RWPE2 (cell line): ENCODE results near the gene CABP5.

Source experiments
- ATAC-seq: fragments of 200-7000 bp; cut with Tn5 transposase; 3 replicates; pipeline ENCODE4 v1.9.1; 2021; ENCODE audit warnings: low read depth
- DNase-seq: peaks from one replicate; pipeline ENCODE4 v3.0.0-alpha.2; 2020; ENCODE audit warnings: low spot score
- H3K27ac ChIP-seq: fragments of 450-650 bp; 2 replicates; pipeline ENCODE4 v1.5.1; 2017; ENCODE audit warnings: mild to moderate bottlenecking; ENCODE audit not compliant: poor library complexity, severe bottlenecking
- H3K27me3 ChIP-seq: fragments of 250-450 bp; sonication (Bioruptor Pico); 2 replicates; pipeline ENCODE4 v1.5.1; 2021; ENCODE audit warnings: mild to moderate bottlenecking, moderate library complexity; ENCODE audit not compliant: insufficient read depth, poor library complexity, severe bottlenecking
- H3K36me3 ChIP-seq: fragments of 250-450 bp; sonication (Bioruptor Pico); 2 replicates; pipeline ENCODE4 v1.5.1; 2020; ENCODE audit warnings: low read depth, mild to moderate bottlenecking, moderate library complexity
- H3K4me1 ChIP-seq: fragments of 250-450 bp; sonication (Bioruptor Pico); 2 replicates; pipeline ENCODE4 v1.5.1; 2021; ENCODE audit warnings: mild to moderate bottlenecking, moderate library complexity; ENCODE audit not compliant: insufficient read depth, poor library complexity, severe bottlenecking
- H3K4me3 ChIP-seq: fragments of 250-450 bp; sonication (Bioruptor Pico); 2 replicates; pipeline ENCODE4 v1.5.1; 2021; ENCODE audit warnings: mild to moderate bottlenecking, moderate library complexity; ENCODE audit not compliant: severe bottlenecking
- H3K9me3 ChIP-seq: fragments of 250-450 bp; sonication (Bioruptor Pico); 2 replicates; pipeline ENCODE4 v1.5.1; 2021; ENCODE audit warnings: mild to moderate bottlenecking, moderate library complexity; ENCODE audit not compliant: severe bottlenecking
- CTCF ChIP-seq: fragments of 450-650 bp; IDR thresholded peaks from one replicate; pipeline ENCODE4 v1.5.1; 2017; ENCODE audit warnings: mild to moderate bottlenecking, moderate library complexity; ENCODE audit not compliant: poor library complexity, severe bottlenecking

Gene CABP5

GRCh38 chr19:48033604-48034003 is 10.3 kb downstream of the CABP5 start:
- H3K27ac ChIP-seq = no peak overlapping the region
- DNase-seq (no peak), ATAC-seq (no peak)
- no peaks in the 10 kb centered on the region for H3K4me1 ChIP-seq
- no peaks in the 10 kb centered on the region for H3K9me3 ChIP-seq
- no peak for TF ChIP-seq CTCF
- H3K4me3 ChIP-seq = no peak overlapping the region
- no peaks in the 10 kb centered on the region for H3K27me3 ChIP-seq
- H3K36me3 ChIP-seq = no peaks in the 10 kb centered on the region

GRCh38 chr19:48030073-48030472 is 13.8 kb downstream of the CABP5 start:
- Histone ChIP-seq H3K4me1 (no peaks in the 10 kb centered on the region), H3K27me3 (no peaks in the 10 kb centered on the region), H3K9me3 (no peaks in the 10 kb centered on the region), H3K4me3 (no peak overlapping the region), H3K36me3 (no peaks in the 10 kb centered on the region), H3K27ac (no peak overlapping the region)
- ATAC-seq (no peak), DNase-seq (no peak)
- no peak for TF ChIP-seq CTCF

GRCh38 chr19:48029431-48029830 is 14.4 kb downstream of the CABP5 start:
- no peaks in the 10 kb centered on the region for H3K9me3 ChIP-seq
- no peaks in the 10 kb centered on the region for H3K4me1 ChIP-seq
- TF ChIP-seq CTCF = no peak
- DNase-seq = no peak
- ATAC-seq = no peak
- H3K27ac ChIP-seq = no peak overlapping the region
- H3K36me3 ChIP-seq = no peaks in the 10 kb centered on the region
- no peaks in the 10 kb centered on the region for H3K27me3 ChIP-seq
- no peak overlapping the region for H3K4me3 ChIP-seq

- Histone ChIP-seq H3K4me1 (no peaks in the 10 kb centered on the region), H3K27ac (no peak overlapping the region), H3K36me3 (no peaks in the 10 kb centered on the region), H3K9me3 (no peaks in the 10 kb centered on the region), H3K4me3 (no peak overlapping the region), H3K27me3 (peaks cover 4% of the 10 kb centered on the region)
- no peak for TF ChIP-seq CTCF
- no peak for ATAC-seq
- no peak for DNase-seq
Measured at GRCh38 chr19:48025480-48025879, 18.4 kb downstream of the CABP5 start.

- DNase-seq = no peak
- no peak for TF ChIP-seq CTCF
- no peak for ATAC-seq
- no peaks in the 10 kb centered on the region for H3K36me3 ChIP-seq
- no peaks in the 10 kb centered on the region for H3K9me3 ChIP-seq
- H3K27me3 ChIP-seq = peaks cover 4% of the 10 kb centered on the region
- H3K27ac ChIP-seq = no peak overlapping the region
- H3K4me1 ChIP-seq = no peaks in the 10 kb centered on the region
- no peak overlapping the region for H3K4me3 ChIP-seq
Measured at GRCh38 chr19:48023518-48023917, 20.4 kb downstream of the CABP5 start.
